DMS 273 (cell line): ENCODE measurements around the gene SCYGR6.
"Not testable (repeated sequence)": the region's sequence is repeated elsewhere in the genome, so short reads cannot be mapped to it uniquely, and the experiment has no call there.

Source experiments
- DNase-seq: peaks from one replicate; lab custom pipeline; 2025; ENCODE audit not compliant: unreplicated experiment; lab: John Stamatoyannopoulos, UW

SCYGR6 gene

GRCh38 chr2:227724394-227725039 is at the start of gene SCYGR6:
Gene SCYGR6, minus strand, starts transcription at chr2:227724757. Its CDS starts 0 bp downstream, at chr2:227724757.
- peak; percentile 28 for DNase-seq

GRCh38 chr2:227774011-227774624 is 49.6 kb upstream of the SCYGR6 start:
- DNase-seq: peak; percentile 44

- no peak for DNase-seq
These were observed 48.4 kb upstream of the SCYGR6 start for GRCh38 chr2:227772932-227773331.

GRCh38 chr2:227772197-227772661 is 47.7 kb upstream of the SCYGR6 start:
- no peak for DNase-seq

GRCh38 chr2:227767830-227768229 is 43.3 kb upstream of the SCYGR6 start:
- no peak for DNase-seq

- peak; percentile 88 for DNase-seq
These were observed 41.9 kb upstream of the SCYGR6 start for GRCh38 chr2:227766373-227766883.

GRCh38 chr2:227765788-227766372 is 41.3 kb upstream of the SCYGR6 start:
- DNase-seq: no peak

- DNase-seq: no peak
These were observed 37.4 kb upstream of the SCYGR6 start for GRCh38 chr2:227761740-227762476.

GRCh38 chr2:227759411-227760118 is 35.0 kb upstream of the SCYGR6 start:
- DNase-seq: no peak

GRCh38 chr2:227756261-227756660 is 31.7 kb upstream of the SCYGR6 start:
- DNase-seq: not testable (repeated sequence)

GRCh38 chr2:227748079-227748478 is 23.5 kb upstream of the SCYGR6 start:
- peak; percentile 22 for DNase-seq

- DNase-seq: no peak
These were observed 21.0 kb upstream of the SCYGR6 start, which contains the start of gene SCYGR8 for GRCh38 chr2:227745594-227745993. Gene SCYGR8, plus strand, starts transcription at chr2:227745894. Its CDS starts 0 bp downstream, at chr2:227745894.

- peak; percentile 53 for DNase-seq
These were observed 16.1 kb upstream of the SCYGR6 start for GRCh38 chr2:227740705-227741104.

GRCh38 chr2:227739351-227739750 is 14.8 kb upstream of the SCYGR6 start:
- no peak for DNase-seq

- DNase-seq: no peak
These were observed 3.5 kb upstream of the SCYGR6 start, which contains the start of gene SCYGR7 for GRCh38 chr2:227728035-227728434. Gene SCYGR7, plus strand, starts transcription at chr2:227728335. Its CDS starts 0 bp downstream, at chr2:227728335.

GRCh38 chr2:227722821-227723220 is 1.7 kb downstream of the SCYGR6 start:
- DNase-seq: not testable (repeated sequence)

GRCh38 chr2:227720680-227721079 is 3.9 kb downstream of the SCYGR6 start:
- no peak for DNase-seq

GRCh38 chr2:227719641-227720040 is 4.9 kb downstream of the SCYGR6 start:
- DNase-seq: no peak

- peak; percentile 93 for DNase-seq
These were observed 6.6 kb downstream of the SCYGR6 start, which contains the start of gene SLC19A3 for GRCh38 chr2:227717687-227718567. Gene SLC19A3, minus strand, starts transcription at chr2:227718028. Its CDS starts 15,710 bp downstream, at chr2:227702318.
